Measurements from ENCODE around the gene SLC39A8.
"Not testable (repeated sequence)": the region's sequence is repeated elsewhere in the genome, so short reads cannot be mapped to it uniquely, and the experiment has no call there.

SLC39A8 gene

GRCh38 chr4:102344954-102345794, at the start of gene SLC39A8:
TSS of gene SLC39A8 (minus strand) at chr4:102345482. CDS start at chr4:102344662, 820 bp downstream.
- DNase-seq (ENCODE audit: low read depth, low spot score), result peak; percentile 95

DNA sequence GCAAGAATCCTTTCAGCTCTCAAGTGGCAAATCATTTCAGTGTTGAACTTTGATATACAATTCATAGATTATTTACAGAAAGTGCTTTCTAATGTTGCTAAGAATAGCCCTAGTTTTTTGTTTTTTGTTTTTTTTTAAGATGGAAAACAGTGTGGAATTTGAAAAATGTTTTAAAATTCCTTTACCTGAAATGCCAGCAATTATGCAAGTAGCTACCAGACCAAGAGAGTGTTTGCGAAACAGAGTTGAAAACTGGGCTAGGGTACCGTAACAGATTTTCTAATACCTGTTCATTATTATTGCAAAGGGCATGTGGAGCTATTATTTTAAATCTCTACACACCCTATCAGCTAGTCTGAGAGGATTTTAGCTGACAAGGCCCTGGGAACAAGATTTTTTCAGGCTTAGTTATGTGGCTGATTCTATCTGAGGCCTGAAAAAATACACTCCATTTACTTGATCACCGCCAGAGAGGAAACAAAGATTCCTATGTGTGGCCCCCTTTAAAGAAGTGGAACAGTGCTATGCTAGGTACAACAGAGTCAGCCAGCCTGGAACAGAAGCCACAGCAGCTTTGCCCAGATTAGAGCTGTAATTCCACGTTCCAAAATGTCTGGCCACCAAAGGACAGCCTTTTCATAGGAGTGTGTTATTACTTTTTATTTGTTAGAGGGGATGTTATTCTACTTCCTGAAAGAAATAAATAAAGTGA, 46.9 kb upstream of the SLC39A8 start:
- no peak for DNase-seq (ENCODE audit: low read depth, low spot score)

DNA sequence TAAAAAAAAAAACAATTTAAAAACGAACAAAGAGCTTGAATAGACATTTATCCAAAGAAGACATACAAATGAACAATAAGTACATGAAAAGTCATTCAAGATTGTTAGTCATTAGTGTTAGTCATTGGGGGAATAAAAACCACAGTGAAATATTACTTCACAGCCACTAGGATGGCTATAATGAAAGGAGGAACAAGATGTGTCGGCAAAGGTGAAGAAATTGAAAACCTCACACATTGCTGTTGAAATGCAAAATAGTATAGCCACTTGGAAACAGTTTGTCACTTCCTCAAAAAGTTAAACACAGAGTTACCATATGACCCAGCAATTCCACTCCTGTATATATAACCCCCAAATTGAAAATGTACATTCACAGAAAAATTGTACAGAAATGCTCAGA, 45.2 kb upstream of the SLC39A8 start:
- DNase-seq (ENCODE audit: low read depth, low spot score), result no peak

DNA sequence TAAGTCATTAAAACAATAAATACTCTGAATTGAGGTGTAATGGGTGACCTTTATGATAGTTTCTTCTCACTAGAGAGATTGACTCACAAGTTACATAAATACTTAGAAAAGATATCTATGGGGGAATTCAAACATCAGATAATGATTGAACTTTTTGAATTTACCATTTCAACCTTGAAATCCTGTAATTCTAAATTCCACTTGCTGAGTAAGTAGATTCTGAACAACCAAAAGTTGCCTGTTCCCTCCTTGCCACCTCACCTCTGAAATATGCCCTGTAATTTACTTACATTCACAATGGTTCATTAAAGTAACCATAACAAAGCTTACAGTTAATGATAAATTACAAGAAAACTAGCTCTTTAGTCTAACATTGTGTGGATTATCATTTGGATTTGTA, 43.3 kb upstream of the SLC39A8 start:
- DNase-seq (ENCODE audit: low read depth, low spot score), result no peak

DNA sequence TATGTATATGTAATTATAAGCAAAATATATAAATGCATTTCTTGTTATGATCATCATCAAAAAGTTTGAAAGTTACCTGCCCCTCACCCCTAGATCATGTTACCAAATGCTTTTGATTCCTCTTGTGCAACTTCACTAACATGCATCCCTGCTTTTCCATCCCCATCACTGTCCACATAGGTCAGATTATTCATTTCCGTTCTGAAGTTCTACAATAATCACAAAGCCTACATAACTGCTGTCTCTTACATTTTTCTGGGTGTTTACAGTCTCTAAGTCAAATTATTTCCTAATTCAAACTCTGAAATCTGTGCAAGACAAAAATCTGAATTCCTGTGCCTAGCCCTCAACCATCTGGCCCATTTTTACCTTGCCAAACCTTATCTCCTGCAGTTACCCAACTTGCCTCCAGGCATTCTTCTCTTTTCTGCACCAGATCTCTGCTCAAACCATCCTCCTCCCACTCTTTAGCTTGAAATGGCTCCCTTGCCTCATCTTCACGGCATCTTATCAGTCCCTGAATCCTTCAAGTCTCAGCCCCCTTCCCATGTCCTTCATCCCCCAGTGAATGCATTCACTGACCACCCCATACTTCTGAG, 42.4 kb upstream of the SLC39A8 start:
- peak; percentile 42 for DNase-seq (ENCODE audit: low read depth, low spot score)

DNA sequence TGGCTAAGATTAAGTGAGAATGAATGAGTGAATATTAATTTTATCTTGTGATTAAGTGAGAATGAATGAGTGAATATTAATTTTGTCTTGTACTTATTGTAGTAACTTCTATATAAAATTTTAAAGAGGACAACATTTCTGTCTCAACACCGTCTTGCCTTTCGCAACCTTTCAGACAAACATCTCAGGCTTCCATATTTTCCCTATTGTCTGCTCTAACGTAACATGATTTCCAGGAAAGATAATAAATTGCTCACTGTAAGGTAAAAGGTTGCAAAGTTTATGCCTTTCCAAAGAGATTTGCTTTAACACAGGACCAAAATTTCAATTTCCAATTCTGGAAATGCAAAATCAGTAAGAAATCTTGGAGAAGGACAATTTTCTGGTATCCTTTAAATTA, 41.7 kb upstream of the SLC39A8 start:
- DNase-seq (ENCODE audit: low read depth, low spot score), result no peak

DNA sequence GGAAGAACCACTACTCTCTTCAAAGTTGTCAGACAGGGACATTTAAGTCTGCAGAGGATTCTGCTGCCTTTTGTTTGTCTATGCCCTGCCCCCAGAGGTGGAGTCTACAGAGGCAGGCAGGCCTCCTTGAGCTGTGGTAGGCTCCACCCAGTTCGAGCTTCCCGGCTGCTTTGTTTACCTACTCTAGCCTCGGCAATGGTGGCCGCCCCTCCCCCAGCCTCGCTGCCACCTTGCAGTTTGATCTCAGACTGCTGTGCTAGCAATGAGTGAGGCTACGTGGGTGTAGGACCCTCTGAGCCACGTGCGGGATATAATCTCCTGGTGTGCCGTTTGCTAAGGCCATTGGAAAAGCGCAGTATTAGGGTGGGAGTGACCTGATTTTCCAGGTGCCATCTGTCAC, 35.0 kb upstream of the SLC39A8 start:
- not testable (repeated sequence) for DNase-seq (ENCODE audit: low read depth, low spot score)

DNA sequence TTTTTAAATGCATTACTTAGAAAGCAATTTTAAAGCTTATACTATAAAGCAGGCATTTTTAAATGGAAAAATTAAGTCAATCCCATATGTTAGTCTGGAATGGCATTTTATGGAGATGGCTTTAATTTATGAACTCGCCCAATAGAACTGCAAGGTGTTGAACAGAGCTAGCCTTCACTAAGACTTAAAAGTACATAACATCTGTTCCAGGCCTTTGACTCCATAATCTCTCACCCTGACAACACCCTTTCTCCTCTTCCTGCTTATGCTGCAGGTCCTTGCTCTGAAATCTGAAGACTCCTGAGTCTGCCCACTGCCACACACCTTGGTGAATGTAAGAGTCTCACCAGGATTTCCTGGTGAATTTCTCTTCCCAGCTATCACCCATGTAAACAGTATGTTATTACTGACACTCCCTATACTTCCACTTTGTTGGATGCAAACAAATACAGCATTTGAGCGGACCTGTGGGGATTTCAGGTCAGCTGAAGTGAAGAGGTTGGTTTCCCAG, 17.7 kb upstream of the SLC39A8 start:
- DNase-seq (ENCODE audit: low read depth, low spot score), result no peak

DNA sequence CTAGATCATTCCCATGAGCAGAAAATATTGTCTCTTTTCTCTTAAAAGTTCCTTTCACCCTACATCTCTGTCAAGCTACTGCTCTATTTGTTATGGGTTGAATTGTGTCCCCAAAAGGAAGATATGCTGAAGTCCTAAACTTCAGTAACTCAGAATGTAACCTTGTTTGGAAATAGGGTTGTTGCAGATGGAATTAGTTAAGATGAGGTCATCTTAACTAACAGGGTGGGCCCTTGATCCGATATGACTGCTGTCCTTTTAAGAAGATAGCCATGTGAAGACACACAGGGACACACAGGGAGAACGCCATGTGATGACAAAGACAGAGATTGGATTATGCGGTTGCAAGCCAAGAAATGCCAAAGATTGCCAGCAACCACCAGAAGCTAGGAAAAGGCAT, 12.8 kb upstream of the SLC39A8 start:
- no peak for DNase-seq (ENCODE audit: low read depth, low spot score)

DNA sequence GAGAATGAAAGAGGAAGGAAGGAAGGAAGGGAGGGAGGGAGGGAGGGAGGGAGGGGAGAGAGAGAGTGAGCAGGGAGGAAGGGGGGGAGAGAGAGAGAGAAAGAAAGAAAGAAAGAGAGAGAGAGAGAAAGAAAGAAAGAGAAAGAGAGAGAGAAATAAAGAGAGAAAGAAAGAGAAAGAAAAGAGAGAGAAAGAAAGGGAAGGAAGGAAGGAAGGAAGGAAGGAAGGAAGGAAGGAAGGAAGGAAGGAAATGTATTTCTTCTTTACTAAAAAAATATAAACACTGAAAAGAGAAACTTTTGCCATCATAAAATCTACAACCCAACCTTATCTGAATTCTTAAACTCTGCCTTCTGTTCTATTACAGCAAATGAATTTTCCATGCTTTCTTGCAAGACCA, 12.4 kb upstream of the SLC39A8 start:
- not testable (repeated sequence) for DNase-seq (ENCODE audit: low read depth, low spot score)

DNA sequence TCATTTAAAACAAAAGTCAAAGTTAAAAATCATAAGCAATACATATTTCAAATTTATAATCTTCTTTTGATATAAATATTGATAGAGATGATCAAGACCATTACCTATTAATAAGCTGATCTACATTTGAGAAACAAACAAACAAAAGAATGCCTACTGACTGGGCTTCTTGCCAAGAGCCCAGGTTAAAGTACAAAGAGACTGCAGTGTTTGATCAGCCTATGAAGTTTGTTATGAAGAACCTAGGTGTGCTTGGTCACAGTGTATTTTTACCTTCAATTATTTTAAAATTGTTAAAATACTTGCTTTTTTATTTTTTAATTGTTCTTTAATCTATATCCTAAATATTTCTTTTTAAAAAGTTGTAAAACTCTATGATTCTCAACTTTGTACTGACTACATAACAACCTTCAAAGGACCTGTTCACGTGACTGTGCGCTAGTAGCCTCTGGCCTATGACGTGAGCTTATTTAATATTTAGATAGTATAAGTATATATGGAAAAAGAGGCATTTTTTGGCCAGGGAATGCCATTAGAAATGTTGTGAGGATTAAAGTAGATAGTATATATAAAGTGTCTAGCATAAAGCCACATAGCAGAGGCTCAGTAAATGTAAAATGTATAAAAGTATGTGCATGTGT, 11.4 kb upstream of the SLC39A8 start:
- no peak for DNase-seq (ENCODE audit: low read depth, low spot score)

DNA sequence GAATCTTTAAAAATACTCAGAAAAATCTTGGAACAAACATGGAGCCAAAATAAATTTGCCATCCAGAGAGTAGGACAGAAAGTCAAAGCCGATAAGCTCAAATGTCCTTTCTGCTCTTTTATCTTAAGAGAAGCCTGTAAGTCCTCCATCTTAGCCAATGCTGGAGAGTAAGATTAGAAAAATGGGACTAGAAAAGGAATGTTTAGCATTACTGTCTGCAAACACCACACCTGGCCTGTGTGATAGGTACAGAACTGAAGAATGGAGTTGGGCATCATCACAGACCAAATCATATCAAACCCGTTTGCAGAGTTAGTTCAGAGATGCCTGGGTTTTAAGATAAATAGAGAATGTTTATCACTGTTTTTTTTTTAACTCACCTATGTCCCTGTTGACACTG, 10.5 kb upstream of the SLC39A8 start:
- DNase-seq (ENCODE audit: low read depth, low spot score), result no peak

- no peak for DNase-seq (ENCODE audit: low read depth, low spot score)
Measured at GRCh38 chr4:102354671-102355454, 9.6 kb upstream of the SLC39A8 start.

DNA sequence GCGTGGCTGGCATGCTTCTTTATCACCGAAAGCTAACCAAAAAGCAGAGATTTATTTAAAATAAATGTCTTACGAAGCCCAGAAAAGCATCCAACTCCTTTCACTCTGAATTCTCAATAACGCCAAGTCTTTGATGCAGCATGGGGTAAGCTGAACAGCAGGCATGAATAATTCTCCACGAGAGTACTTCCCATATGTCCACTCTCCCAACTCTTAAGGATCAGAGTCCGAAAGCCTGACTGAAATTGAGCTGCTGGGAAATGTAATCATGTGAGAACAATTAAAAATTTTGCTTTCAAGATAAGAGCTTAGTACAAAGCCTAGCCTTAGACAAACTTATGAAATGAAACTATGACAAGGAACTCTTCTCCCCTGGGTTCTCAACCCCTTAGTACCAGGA, 7.5 kb upstream of the SLC39A8 start:
- no peak for DNase-seq (ENCODE audit: low read depth, low spot score)

- no peak for DNase-seq (ENCODE audit: low read depth, low spot score)
Measured at GRCh38 chr4:102350634-102351033, 5.4 kb upstream of the SLC39A8 start.

DNA sequence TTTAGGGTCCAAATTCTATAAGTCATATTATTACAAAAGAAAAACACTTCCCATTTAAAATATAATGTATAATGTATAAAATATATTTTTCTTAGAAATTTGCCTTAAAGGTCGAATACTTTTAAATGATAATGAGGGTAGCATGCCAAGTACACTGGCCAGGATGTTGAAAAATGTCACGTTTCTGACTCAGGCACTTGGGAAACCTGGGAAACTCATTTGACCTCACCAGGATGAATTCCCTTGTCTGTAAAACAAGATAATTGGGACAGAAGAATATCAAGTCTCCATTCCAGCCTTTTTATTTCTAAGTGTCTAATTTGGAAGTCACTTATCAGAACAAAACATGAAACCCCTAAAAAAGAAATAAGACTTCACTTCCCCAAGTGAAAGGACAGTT, 3.4 kb upstream of the SLC39A8 start:
- DNase-seq (ENCODE audit: low read depth, low spot score), result no peak

- no peak for DNase-seq (ENCODE audit: low read depth, low spot score)
Measured at GRCh38 chr4:102345795-102346100, 466 bp upstream of the SLC39A8 start.

- peak; percentile 79 for DNase-seq (ENCODE audit: low read depth, low spot score)
Measured at GRCh38 chr4:102344520-102344953, 745 bp downstream of the SLC39A8 start.

DNA sequence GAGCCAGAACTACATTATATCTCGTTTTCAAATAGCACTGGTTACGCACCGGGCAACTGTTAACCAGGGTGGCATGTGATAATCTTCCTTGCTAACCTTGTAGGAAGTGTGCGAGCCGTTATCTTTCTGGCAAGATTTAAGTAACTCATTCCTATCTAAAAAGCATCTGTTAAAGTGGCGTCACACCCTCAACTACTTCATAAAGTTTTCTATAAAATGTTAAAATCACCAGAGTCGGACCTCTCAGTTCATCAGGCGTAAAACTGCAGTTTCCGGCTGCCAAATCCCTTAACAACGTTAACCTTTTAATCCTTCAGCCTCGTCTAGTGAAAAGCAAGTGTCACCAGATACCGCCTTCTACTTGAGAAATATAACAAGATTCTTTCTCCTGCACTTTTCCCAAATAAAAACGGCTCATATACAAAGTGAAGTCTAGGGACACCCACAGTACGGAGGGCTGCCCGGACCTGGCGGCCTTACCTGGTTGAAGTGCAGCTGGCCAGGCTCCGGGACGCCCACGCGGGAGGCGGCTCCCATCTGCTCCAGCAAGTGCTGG, 1.2 kb downstream of the SLC39A8 start:
- DNase-seq (ENCODE audit: low read depth, low spot score), result no peak

GRCh38 chr4:102342404-102343074, 2.7 kb downstream of the SLC39A8 start:
- no peak for DNase-seq (ENCODE audit: low read depth, low spot score)

All from ELF-1 (cell line).